NOMO-1 (cell line): ENCODE data around the gene KLRF2.
"Not testable (repeated sequence)": the region's sequence is repeated elsewhere in the genome, so short reads cannot be mapped to it uniquely, and the experiment has no call there.

Experiments
- DNase-seq, 2 experiments: peaks; one replicate each; lab custom pipeline; 2025; ENCODE audit not compliant: unreplicated experiment in 2 of 2; lab: John Stamatoyannopoulos, UW

KLRF2 gene

GRCh38 chr12:9881246-9881645 lies at the start of gene KLRF2:
Gene KLRF2 (plus strand): TSS chr12:9881489. CDS start chr12:9881596, 107 bp downstream.
- DNase-seq, result no peak

- DNase-seq, result no peak
Measured at GRCh38 chr12:9831720-9832119, 49.6 kb upstream of the KLRF2 start.

GRCh38 chr12:9843407-9843806 lies 37.9 kb upstream of the KLRF2 start:
- DNase-seq, result no peak

GRCh38 chr12:9848899-9849298 lies 32.4 kb upstream of the KLRF2 start:
- DNase-seq, result no peak

GRCh38 chr12:9851050-9851449 lies 30.2 kb upstream of the KLRF2 start:
- no peak for DNase-seq

- no peak for DNase-seq
Measured at GRCh38 chr12:9851927-9852326, 29.4 kb upstream of the KLRF2 start.

- DNase-seq, result peak; percentile 11 to 60
Measured at GRCh38 chr12:9856151-9856550, 25.1 kb upstream of the KLRF2 start.

- peak in 1 of 2 experiments; percentile 34 for DNase-seq
Measured at GRCh38 chr12:9856894-9857293, 24.4 kb upstream of the KLRF2 start.

GRCh38 chr12:9858135-9858534 lies 23.2 kb upstream of the KLRF2 start:
- DNase-seq, result no peak

- DNase-seq, result no peak
Measured at GRCh38 chr12:9864913-9865675, 16.2 kb upstream of the KLRF2 start.

GRCh38 chr12:9866860-9867269 lies 14.4 kb upstream of the KLRF2 start:
- no peak for DNase-seq

GRCh38 chr12:9867531-9867930 lies 13.8 kb upstream of the KLRF2 start:
- no peak for DNase-seq

GRCh38 chr12:9868311-9868801 lies 12.9 kb upstream of the KLRF2 start:
- DNase-seq, result peak in 1 of 2 experiments; percentile 28

GRCh38 chr12:9868951-9869306 lies 12.4 kb upstream of the KLRF2 start:
- DNase-seq, result no peak

GRCh38 chr12:9869307-9870161 lies 11.8 kb upstream of the KLRF2 start, which contains the start of gene CLEC2B:
Gene CLEC2B (minus strand): TSS chr12:9869354.
- DNase-seq, result peak; percentile 36 to 86

GRCh38 chr12:9870286-9870866 lies 10.9 kb upstream of the KLRF2 start:
- no peak for DNase-seq

- DNase-seq, result no peak
Measured at GRCh38 chr12:9872162-9872561, 9.1 kb upstream of the KLRF2 start.

GRCh38 chr12:9872742-9873141 lies 8.5 kb upstream of the KLRF2 start:
- no peak for DNase-seq

GRCh38 chr12:9876120-9876519 lies 5.2 kb upstream of the KLRF2 start:
- not testable (repeated sequence) for DNase-seq

GRCh38 chr12:9880532-9881078 lies 684 bp upstream of the KLRF2 start:
- DNase-seq, result no peak

GRCh38 chr12:9881988-9882387 lies 699 bp downstream of the KLRF2 start:
- DNase-seq, result no peak
